ENCODE results near the gene HJV.
"Not testable (repeated sequence)": the region's sequence is repeated elsewhere in the genome, so short reads cannot be mapped to it uniquely, and the experiment has no call there.

The HJV gene

DNA sequence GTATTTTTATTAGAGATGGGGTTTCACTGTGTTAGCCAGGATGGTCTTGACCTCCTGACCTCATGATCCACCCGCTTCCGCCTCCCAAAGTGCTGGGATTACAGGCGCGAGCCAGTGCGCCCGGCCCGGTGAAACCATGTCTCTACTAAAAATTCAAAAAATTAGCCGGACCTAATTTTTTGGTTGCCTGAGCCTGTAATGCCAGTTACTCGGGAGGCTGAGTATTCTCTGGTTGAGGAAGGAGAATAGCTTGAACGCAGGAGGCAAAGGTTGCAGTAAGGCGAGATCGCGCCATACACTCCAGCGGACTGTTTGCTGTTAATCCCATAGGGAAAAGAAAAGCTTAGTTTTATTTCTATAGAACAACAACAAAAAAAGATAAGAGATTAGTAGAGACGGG is 29.9 kb upstream of the HJV start:
- no peaks in the 10 kb centered on the region for H3K9me3 ChIP-seq (ENCODE audit: control insufficient read depth, insufficient read depth, low read depth, low read length)
- POLR2A ChIA-PET: interaction anchor here (1.0 to 3.7 kb wide), 6 partner anchors 9 to 192 kb away, joined by 3 to 82 read pairs (median 6); partner anchors contain the start of genes ANKRD34A, LIX1L, PIAS3 and POLR3GL
- TF ChIP-seq ZNF366 (tag by site-specific recombination; conservative IDR thresholded peaks at IDR 0.05): 0 out of 2 replicates have a peak, but pooled peaks have one; percentile 8
- TF ChIP-seq ZNF335 (tag by site-specific recombination; conservative IDR thresholded peaks at IDR 0.05): peak; percentile 64
- TF ChIP-seq, protein P1, sequence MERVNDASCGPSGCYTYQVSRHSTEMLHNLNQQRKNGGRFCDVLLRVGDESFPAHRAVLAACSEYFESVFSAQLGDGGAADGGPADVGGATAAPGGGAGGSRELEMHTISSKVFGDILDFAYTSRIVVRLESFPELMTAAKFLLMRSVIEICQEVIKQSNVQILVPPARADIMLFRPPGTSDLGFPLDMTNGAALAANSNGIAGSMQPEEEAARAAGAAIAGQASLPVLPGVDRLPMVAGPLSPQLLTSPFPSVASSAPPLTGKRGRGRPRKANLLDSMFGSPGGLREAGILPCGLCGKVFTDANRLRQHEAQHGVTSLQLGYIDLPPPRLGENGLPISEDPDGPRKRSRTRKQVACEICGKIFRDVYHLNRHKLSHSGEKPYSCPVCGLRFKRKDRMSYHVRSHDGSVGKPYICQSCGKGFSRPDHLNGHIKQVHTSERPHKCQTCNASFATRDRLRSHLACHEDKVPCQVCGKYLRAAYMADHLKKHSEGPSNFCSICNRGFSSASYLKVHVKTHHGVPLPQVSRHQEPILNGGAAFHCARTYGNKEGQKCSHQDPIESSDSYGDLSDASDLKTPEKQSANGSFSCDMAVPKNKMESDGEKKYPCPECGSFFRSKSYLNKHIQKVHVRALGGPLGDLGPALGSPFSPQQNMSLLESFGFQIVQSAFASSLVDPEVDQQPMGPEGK (tag by site-specific recombination; IDR thresholded peaks at IDR 0.05): no peak
- TF ChIP-seq, protein P2, sequence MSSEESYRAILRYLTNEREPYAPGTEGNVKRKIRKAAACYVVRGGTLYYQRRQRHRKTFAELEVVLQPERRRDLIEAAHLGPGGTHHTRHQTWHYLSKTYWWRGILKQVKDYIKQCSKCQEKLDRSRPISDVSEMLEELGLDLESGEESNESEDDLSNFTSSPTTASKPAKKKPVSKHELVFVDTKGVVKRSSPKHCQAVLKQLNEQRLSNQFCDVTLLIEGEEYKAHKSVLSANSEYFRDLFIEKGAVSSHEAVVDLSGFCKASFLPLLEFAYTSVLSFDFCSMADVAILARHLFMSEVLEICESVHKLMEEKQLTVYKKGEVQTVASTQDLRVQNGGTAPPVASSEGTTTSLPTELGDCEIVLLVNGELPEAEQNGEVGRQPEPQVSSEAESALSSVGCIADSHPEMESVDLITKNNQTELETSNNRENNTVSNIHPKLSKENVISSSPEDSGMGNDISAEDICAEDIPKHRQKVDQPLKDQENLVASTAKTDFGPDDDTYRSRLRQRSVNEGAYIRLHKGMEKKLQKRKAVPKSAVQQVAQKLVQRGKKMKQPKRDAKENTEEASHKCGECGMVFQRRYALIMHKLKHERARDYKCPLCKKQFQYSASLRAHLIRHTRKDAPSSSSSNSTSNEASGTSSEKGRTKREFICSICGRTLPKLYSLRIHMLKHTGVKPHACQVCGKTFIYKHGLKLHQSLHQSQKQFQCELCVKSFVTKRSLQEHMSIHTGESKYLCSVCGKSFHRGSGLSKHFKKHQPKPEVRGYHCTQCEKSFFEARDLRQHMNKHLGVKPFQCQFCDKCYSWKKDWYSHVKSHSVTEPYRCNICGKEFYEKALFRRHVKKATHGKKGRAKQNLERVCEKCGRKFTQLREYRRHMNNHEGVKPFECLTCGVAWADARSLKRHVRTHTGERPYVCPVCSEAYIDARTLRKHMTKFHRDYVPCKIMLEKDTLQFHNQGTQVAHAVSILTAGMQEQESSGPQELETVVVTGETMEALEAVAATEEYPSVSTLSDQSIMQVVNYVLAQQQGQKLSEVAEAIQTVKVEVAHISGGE (tag by site-specific recombination; conservative IDR thresholded peaks at IDR 0.05; ENCODE audit: low read depth): 0 out of 2 replicates have a peak, but pooled peaks have one; percentile 11
- H3K4me3 ChIP-seq (ENCODE audit: low read depth, low read length): peak overlapping the region; percentile 23
- CTCF ChIA-PET: interaction anchor here (0.7 to 1.3 kb wide), 3 partner anchors 12 to 78 kb away, joined by 3 to 6 read pairs (median 4); no protein-coding TSS in a partner anchor
- H3K27ac ChIP-seq (ENCODE audit: extremely low read depth, low read depth, low read length): peak overlapping the region; percentile 90
- no peaks in the 10 kb centered on the region for H3K36me3 ChIP-seq (ENCODE audit: control insufficient read depth in 2 of 2, insufficient read depth in 1 of 2, low read length in 2 of 2)
- no peaks in the 10 kb centered on the region for H3K4me1 ChIP-seq (ENCODE audit: control insufficient read depth, insufficient read depth, low read length)

DNA sequence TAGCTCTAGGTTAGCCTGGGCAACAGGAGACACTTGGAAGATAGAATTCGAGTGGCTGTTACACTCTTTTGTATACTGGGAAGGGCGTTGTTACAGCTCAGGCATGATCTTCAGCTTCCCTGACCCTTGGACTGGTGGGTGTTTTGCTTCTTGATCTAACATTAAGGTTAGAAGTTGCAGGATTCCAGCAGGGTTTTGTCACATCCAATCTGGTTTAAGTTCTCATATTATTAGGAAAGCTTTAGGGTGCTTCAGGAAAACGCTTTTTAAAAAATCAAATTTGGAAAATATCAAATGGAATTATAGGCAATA is 29.1 kb upstream of the HJV start:
- H3K4me1 ChIP-seq (ENCODE audit: control insufficient read depth, insufficient read depth, low read length); H3K27ac ChIP-seq (ENCODE audit: extremely low read depth, low read depth, low read length); H3K4me3 ChIP-seq (ENCODE audit: low read depth, low read length); H3K9me3 ChIP-seq (ENCODE audit: control insufficient read depth, insufficient read depth, low read depth, low read length); H3K36me3 ChIP-seq (ENCODE audit: control insufficient read depth in 2 of 2, insufficient read depth in 1 of 2, low read length in 2 of 2): not testable (repeated sequence)
- POLR2A ChIA-PET: interaction anchor here (1.4 to 3.7 kb wide), 2 partner anchors 13 to 93 kb away, joined by 3 to 82 read pairs; partner anchors contain the start of gene LIX1L
- CTCF ChIA-PET: interaction anchor here (1.3 kb wide), 1 partner anchor 13 kb away, joined by 6 read pairs; no protein-coding TSS in a partner anchor

DNA sequence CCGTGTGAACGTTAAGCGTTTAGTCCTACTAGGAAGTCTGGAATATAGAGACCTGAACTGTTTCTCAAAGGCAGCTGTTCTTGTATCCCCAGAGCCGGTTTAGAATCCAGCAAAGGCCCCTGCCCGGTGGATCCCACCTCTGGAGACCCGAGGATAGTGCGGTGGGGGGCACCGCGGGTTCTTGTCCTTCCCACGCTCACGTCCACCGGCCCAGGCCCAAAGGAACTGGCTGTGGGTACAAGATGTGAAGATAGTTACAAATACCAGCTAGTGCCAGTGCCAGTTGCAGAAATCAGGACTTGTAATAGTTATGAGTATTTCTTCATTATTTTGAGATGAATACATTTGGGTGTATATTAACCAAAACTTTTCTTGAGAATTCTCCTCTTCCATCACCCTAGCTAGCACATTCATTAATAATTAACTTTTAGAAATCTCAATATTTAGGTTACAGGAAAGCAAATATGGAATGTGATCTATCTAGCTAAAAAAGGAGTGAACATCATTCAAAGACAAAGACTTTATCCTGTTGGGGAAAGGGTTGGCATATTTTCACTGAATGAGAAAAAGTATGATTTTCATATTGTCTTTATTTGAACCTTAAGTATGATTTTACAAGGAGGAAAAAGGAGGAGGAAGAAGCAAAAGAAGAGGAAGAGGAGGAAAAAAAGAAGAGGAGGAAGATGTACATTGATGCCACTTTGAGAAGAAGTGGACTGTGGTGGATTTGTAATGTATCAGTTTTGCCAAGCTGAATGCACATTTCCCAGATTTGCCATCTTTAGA is 28.5 kb upstream of the HJV start:
- POLR2A ChIA-PET: interaction anchor here (0.5 to 3.7 kb wide), 3 partner anchors 13 to 1637 kb away, joined by 3 to 82 read pairs (median 3); partner anchors contain the start of gene LIX1L
- TF ChIP-seq, protein P3, sequence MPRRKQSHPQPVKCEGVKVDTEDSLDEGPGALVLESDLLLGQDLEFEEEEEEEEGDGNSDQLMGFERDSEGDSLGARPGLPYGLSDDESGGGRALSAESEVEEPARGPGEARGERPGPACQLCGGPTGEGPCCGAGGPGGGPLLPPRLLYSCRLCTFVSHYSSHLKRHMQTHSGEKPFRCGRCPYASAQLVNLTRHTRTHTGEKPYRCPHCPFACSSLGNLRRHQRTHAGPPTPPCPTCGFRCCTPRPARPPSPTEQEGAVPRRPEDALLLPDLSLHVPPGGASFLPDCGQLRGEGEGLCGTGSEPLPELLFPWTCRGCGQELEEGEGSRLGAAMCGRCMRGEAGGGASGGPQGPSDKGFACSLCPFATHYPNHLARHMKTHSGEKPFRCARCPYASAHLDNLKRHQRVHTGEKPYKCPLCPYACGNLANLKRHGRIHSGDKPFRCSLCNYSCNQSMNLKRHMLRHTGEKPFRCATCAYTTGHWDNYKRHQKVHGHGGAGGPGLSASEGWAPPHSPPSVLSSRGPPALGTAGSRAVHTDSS (tag by site-specific recombination; IDR thresholded peaks at IDR 0.05): peak; percentile 73
- H3K4me1 ChIP-seq (ENCODE audit: control insufficient read depth, insufficient read depth, low read length); H3K4me3 ChIP-seq (ENCODE audit: low read depth, low read length); H3K36me3 ChIP-seq (ENCODE audit: control insufficient read depth in 2 of 2, insufficient read depth in 1 of 2, low read length in 2 of 2); H3K9me3 ChIP-seq (ENCODE audit: control insufficient read depth, insufficient read depth, low read depth, low read length); H3K27ac ChIP-seq (ENCODE audit: extremely low read depth, low read depth, low read length): not testable (repeated sequence)
- CTCF ChIA-PET: interaction anchor here (0.7 kb wide), 1 partner anchor 70 kb away, joined by 3 read pairs; no protein-coding TSS in a partner anchor

DNA sequence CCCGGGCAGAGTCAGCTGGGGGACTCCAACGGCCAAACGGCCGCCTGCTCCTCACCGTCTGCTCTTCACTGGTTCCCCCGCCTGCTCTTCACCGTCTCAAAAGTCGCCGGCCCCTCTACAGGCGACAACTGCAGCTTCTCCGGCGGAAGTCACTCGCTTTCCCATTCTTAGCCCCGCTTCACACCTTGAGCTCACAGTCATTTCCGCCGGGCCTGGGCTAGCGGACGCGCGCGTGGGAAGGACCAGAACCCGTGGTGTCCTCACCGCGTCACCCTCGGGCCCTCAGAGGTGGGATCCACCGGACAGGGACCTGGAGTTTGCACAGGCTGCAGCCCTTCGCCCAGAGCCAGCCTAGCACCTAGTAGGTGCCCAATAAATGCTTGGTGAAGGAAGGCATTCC is 27.9 kb upstream of the HJV start:
- POLR2A ChIA-PET: interaction anchor here (1.5 to 3.7 kb wide), 2 partner anchors 10 to 12 kb away, joined by 3 to 82 read pairs; no protein-coding TSS in a partner anchor
- Histone ChIP-seq H3K36me3 (ENCODE audit: control insufficient read depth in 2 of 2, insufficient read depth in 1 of 2, low read length in 2 of 2) (no peaks in the 10 kb centered on the region), H3K4me1 (ENCODE audit: control insufficient read depth, insufficient read depth, low read length) (no peaks in the 10 kb centered on the region), H3K9me3 (ENCODE audit: control insufficient read depth, insufficient read depth, low read depth, low read length) (no peaks in the 10 kb centered on the region), H3K27ac (ENCODE audit: extremely low read depth, low read depth, low read length) (no peak overlapping the region), H3K4me3 (ENCODE audit: low read depth, low read length) (no peak overlapping the region)
- TF ChIP-seq, protein P4, sequence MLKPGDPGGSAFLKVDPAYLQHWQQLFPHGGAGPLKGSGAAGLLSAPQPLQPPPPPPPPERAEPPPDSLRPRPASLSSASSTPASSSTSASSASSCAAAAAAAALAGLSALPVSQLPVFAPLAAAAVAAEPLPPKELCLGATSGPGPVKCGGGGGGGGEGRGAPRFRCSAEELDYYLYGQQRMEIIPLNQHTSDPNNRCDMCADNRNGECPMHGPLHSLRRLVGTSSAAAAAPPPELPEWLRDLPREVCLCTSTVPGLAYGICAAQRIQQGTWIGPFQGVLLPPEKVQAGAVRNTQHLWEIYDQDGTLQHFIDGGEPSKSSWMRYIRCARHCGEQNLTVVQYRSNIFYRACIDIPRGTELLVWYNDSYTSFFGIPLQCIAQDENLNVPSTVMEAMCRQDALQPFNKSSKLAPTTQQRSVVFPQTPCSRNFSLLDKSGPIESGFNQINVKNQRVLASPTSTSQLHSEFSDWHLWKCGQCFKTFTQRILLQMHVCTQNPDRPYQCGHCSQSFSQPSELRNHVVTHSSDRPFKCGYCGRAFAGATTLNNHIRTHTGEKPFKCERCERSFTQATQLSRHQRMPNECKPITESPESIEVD (tag by site-specific recombination; IDR thresholded peaks at IDR 0.05): no peak
- 0 out of 2 replicates have a peak, but pooled peaks have one; percentile 21 for TF ChIP-seq ZNF202 (tag by site-specific recombination; IDR thresholded peaks at IDR 0.05; ENCODE audit: borderline replicate concordance)
- CTCF ChIA-PET: interaction anchor here (0.7 kb wide), 1 partner anchor 70 kb away, joined by 3 read pairs; no protein-coding TSS in a partner anchor
